Esophagus squamous epithelium (tissue), 4 donors: ENCODE data around the gene POTEF.
"Not testable (repeated sequence)": the region's sequence is repeated elsewhere in the genome, so short reads cannot be mapped to it uniquely, and the experiment has no call there.

Experiments
- POLR2A ChIP-seq, 4 donors: fragments of 450-650 bp; IDR thresholded peaks; one replicate each; pipeline ENCODE4 v1.6.1; 2017; ENCODE audit warnings: antibody characterized with exemption in 4 of 4, mild to moderate bottlenecking in 4 of 4, moderate library complexity in 3 of 4
- TF ChIP-seq, protein P1 (sequence below), 6 experiments: fragments of 450-650 bp in 4 of 6; fragments of 200-600 bp in 2 of 6; sonication (generic) in 2 of 6; IDR thresholded peaks; one replicate each; pipeline ENCODE4 v1.5.1; 2016 to 2019; ENCODE audit warnings: antibody characterized with exemption in 6 of 6, mild to moderate bottlenecking in 4 of 6, moderate library complexity in 4 of 6

DNA sequence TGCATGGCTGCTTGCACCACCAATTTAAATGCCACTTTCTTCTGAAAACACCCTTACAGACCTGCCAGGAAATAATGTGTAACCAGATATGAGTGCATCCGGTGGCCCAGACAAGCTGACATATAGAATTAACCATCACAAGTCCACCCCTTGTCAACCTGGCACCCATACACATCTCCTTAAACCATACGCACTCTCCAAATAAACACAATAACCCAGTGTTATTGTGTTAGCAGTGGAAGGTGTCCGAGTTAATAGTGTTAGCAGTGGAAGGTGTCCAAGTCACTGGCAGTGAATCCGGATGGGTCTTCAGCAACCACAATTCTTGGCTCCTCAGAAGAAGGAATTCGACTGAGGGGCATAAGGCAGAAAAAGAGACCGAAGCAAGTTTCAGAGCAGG lies 19.5 kb upstream of the POTEF start:
- TF ChIP-seq POLR2A (IDR thresholded peaks at IDR 0.05), result not testable (repeated sequence)
- TF ChIP-seq, protein P1, sequence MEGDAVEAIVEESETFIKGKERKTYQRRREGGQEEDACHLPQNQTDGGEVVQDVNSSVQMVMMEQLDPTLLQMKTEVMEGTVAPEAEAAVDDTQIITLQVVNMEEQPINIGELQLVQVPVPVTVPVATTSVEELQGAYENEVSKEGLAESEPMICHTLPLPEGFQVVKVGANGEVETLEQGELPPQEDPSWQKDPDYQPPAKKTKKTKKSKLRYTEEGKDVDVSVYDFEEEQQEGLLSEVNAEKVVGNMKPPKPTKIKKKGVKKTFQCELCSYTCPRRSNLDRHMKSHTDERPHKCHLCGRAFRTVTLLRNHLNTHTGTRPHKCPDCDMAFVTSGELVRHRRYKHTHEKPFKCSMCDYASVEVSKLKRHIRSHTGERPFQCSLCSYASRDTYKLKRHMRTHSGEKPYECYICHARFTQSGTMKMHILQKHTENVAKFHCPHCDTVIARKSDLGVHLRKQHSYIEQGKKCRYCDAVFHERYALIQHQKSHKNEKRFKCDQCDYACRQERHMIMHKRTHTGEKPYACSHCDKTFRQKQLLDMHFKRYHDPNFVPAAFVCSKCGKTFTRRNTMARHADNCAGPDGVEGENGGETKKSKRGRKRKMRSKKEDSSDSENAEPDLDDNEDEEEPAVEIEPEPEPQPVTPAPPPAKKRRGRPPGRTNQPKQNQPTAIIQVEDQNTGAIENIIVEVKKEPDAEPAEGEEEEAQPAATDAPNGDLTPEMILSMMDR (IDR thresholded peaks at IDR 0.05), result not testable (repeated sequence)
